HG02759 (cell line): Measurements from ENCODE around the gene MAGOH.

ENCODE experiments used
- ATAC-seq: cut with Tn5 transposase; IDR thresholded peaks from one replicate; pipeline ENCODE4 v1.9.1; 2021; ENCODE audit warnings: mild to moderate bottlenecking, moderate library complexity; ENCODE audit not compliant: unreplicated experiment

MAGOH gene

DNA sequence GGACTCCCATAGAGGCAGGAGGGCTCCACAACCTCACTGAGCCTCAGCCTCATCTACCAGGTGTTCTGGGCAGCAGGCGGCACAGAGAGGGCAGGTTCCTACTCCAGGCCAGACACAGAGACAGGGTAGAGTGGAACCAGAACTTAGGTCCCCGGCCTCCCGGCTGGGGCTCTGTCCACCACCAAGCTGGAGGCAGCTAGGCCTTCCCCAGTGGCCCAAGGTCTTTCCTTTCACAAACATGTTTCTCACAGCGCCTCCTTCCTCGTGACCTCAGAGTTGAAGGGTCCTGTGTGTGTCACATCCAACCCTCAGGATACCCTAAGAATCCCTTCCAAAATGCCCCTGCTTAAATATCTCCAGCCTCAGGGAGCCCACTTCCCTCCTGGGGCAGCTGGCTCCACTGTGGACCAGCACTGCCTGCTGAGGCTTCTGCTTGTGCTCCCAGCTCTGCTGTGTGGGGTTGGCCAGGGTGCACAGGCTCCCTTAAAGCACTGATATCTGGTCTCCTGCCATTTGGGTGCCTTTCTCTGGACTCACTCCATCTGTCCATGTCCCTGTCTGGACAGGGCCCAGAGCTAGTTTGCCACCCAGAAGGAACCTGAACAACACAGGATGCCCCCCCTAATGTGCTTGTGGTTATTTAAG is 33.2 kb upstream of the MAGOH start:
- no peak for ATAC-seq

- no peak for ATAC-seq
Measured at GRCh38 chr1:53270873-53271272, 32.6 kb upstream of the MAGOH start.

DNA sequence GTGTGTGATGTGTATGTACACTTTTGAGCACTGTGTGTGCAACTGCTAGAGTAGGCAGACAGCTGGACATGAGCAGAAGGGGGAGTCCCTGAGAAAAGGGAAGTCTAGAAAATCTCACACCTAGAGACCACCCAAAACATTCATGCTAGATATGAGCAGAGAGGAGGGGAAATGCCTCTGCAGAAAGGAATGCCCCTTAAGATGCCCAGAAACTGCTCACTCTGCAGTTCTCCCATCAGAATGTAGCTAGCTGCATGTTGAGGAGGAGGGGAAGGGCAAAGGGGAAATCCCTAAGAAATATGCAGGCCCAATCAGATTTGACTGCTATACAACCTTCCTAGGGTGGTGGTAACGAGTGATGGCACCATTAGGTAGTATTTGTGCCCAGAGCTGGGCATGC is 31.8 kb upstream of the MAGOH start:
- ATAC-seq: no peak

DNA sequence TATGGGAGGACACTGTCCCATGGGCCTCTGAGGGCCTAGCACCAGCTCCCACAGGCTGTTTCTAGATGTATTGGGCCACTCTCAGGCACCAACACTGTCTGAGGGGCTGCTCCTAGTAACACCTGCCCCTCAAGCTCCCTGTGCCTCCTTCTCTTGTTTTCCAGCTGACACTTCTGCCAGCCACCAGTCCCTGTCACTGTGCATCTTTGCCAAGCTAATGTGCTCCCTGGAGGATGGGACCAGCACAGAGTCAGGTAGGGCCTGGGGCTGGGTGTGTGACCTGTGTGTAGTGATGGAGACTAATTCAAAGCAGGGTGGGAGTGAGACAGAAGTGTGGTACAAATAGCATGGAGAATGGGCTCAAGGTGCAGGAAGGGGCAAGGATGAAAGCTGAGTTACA is 29.4 kb upstream of the MAGOH start:
- no peak for ATAC-seq

- no peak for ATAC-seq
Measured at GRCh38 chr1:53266038-53266437, 27.7 kb upstream of the MAGOH start.

DNA sequence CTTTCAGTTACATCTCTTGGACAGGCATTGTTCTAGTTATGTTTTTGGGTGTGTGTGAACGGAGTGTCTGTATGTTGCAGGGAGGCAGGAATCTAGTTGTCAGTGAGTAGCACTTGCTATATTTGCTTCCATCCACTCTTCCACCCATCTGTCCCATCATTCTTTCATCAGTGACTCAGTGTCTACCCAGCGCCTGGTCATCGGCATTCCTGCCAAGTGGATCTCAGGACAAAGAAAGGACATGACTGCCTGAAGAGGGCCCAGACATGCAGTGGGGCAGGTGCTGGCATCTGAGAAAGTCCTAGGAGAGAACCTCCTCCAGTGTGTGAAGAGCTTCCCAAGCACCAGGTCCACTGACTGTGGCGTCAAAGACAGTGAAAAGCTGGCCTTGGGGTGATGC is 27.3 kb upstream of the MAGOH start:
- ATAC-seq: no peak

DNA sequence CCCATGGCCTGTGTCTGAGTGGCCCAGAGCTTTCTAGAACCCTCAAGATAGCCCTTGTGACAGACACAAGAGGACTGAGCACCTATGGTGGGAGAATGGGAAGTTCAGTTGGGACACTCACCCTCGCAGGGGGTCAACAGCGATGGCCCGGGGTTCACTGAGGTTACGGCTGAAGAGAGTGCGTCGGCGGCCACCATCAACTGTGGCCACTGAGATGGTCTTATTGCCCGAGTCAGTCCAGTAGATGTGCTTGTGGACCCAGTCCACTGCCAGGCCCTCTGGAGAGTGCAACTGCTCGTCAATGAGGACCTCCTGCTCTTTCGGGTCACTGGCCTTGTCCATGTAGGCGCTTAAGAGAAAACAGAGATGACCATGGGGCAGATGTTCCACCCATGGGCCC is 25.7 kb upstream of the MAGOH start:
- no peak for ATAC-seq

GRCh38 chr1:53262000-53262399 is 23.7 kb upstream of the MAGOH start:
- no peak for ATAC-seq

DNA sequence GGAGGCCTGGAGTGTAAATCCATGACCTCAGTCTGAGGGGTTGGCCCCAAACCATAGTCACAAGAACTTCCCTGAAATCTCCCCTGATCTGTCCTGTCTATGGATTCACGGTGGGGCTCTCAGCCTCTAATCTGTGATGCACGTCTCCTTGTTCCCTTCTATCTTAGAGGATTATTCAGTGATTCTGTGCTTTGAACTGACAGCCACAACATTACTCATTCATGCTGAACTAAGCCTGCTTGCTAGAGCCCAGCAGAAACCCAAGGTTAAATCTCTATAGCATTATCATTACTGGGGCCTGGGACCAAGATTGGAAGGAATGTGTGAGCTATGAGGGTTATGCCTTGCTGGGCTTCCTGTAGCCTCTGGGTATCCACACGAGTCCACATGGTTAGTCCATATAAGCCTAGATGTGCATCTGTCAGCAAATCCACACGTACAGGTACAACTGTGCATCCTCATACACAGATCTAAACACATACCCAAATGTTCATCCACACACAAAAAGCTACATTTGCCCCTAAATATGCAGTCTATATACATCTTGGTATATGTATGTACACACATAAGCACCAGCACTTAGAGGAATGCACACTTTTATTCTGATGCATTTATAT is 22.4 kb upstream of the MAGOH start:
- ATAC-seq: no peak

GRCh38 chr1:53259932-53260331 is 21.6 kb upstream of the MAGOH start:
- peak; percentile 50 for ATAC-seq

DNA sequence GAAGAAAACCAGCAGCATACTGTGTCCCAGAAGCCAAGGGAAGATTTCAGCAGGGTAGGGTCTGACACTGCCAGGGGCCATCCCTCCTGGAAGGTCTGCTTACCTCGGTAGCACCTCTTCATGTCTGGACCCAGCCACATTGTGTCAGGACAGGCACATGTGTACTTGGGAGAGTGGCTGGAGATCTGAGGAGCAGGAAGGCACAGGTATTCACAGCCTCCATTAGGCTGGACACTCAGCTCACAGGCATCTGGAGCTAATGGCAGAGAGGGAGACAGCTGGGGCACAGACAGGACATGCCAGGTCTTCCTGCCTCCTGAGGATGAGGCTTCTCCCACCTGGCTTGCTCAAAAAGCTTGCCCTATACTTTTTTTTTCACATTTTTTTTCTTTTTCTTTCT is 19.9 kb upstream of the MAGOH start:
- no peak for ATAC-seq

DNA sequence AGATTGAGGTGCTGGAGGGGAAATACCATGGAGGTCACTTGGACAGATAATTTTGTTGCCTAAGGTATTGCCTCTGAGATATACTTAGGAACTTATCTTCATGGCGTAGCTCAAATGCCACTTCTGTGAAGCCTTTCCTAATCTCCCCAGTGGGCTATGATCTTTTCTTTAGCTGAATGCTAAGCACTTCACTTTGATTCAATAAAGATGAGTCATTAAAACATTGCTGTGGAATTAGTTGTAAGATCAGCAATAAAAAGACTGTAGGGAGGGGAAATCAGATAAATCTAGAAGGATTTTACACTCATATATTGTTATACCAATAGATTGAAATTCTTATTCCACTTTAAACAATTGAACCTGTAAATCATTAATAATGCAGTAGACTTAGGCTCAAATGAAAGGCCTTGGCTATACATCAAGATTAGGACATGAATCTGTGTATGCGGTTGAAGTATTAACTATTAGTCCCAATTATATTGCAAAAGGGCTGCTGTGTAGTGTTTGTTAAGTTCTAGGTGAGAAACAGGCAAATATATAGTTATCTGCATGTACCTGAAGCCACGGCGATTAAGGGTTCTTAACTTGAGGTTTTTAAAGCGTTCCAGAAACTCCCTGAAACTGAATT is 19.2 kb upstream of the MAGOH start:
- ATAC-seq: no peak

DNA sequence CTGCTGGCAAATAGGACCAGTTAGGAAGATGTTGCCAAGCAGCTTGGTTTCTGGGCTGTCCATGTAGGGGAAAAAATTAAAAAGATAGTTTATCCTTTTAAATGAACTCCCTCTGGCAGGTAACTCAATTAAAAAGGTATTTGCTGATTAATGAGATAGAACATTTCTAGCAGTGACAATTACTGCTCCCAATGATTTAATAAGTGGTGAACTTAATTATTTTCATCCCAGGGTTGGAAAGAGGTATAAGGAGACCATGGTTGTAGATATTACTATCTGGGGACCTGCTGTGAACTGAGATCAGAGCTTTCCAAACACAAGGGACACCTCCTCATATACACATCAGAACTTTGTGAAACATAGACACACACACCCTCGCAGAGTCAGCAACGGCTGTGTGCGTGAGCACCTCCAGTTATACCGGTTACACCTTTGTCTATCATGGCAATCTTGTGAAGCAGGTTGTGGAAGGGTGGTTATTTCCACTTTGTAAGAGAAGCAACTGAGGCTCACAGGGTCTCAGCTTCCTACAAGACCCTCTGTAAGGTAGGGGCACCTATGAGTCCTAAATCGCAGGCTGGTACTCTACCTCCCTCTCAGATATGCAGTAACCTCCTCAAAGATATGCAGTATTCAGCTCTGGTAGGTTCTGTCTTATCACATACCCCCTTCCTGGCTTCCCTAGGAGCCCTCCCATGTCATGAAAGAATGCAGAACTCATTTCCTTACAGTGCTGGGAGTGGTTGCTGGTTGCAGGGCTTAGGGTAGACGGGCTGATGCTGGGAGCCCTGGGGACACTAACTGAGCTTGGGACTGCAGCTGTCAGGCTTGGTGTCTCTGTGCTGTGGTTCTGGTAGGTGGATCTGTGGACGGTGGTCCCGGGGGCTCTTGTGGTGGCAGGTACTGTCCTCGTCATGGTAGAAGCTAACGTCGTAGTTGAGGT is 18.5 kb upstream of the MAGOH start:
- ATAC-seq: no peak

DNA sequence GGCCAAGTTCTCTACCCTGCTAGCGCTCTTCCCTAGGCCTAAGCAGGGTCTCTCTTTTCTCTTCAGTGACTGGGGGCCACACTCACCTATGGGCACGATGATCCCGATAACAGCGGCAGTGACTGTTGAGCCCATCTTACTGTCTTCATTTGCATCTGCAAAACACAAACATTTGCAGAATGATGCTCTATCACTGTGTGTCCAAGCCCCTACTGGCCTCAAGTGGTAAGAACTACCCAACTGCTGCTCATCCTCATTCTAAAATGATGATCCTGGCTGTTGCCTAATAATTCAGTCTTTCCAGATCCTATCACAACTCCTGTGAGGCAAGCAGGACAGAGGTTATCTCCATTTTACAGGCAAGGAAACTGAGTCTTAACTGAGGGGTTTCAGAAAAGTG is 16.7 kb upstream of the MAGOH start:
- ATAC-seq: no peak

GRCh38 chr1:53254011-53254640 is 15.8 kb upstream of the MAGOH start:
- ATAC-seq: no peak

- no peak for ATAC-seq
Measured at GRCh38 chr1:53250325-53250724, 12.0 kb upstream of the MAGOH start.

- no peak for ATAC-seq
Measured at GRCh38 chr1:53249706-53250105, 11.4 kb upstream of the MAGOH start.

GRCh38 chr1:53246261-53247134 is 8.2 kb upstream of the MAGOH start:
- ATAC-seq: no peak

DNA sequence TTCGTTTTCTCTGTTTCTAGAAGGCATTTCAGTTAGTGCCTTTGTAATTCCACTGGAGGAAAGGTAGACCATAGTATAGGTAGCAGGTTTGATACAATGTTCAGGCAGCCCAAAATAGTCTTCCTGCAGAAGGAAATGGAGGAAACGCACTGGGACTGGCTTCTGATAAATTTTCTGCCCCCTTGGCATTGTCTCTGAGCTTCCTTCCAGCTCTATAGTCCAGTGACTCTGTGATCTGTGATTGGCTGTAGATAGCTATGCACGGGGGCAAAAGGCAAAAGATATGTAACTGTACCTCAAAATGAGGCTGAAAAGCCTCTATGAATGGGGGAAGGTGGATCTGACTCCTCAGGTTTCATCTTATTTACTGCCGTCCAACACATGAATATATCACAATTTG is 5.8 kb upstream of the MAGOH start:
- no peak for ATAC-seq

DNA sequence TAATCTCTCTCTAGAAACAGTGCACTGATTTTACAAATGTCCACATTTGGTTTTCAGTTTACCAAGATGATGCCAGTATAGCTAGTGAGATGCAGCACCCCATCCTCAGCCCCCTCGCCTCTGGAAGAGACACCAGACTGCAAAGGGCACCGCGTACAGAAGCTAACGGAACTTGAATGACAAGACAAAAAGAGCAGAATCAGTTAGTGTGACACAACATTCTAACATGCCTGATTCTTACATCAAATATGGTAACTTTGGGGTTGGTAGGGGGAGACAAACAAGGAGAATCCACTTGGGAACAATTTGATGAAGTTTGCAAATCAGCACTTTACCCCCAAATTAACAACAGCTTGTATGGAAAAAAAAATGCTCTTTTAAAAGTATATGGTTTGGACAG is 4.1 kb upstream of the MAGOH start:
- no peak for ATAC-seq
